IgD-negative memory B cell (primary cell): ENCODE data around the gene RGS17. TPM values are rescaled to one million over a fixed set of nuclear protein-coding genes. Genes with fewer than 3 reads are reported as not detected.
"Not testable (repeated sequence)": the region's sequence is repeated elsewhere in the genome, so short reads cannot be mapped to it uniquely, and the experiment has no call there.

Experiments used
- H3K27ac Mint-ChIP-seq, 3 donors: one replicate each; pipeline ENCODE4 v1.8.0; 2020 to 2022; ENCODE audit warnings: mild to moderate bottlenecking in 3 of 3, mixed read lengths in 3 of 3, moderate library complexity in 1 of 3
- H3K27me3 Mint-ChIP-seq: one replicate; pipeline ENCODE4 v1.8.0; 2021; ENCODE audit warnings: mixed read lengths
- H3K36me3 Mint-ChIP-seq: one replicate; pipeline ENCODE4 v1.8.0; 2020; ENCODE audit warnings: mild to moderate bottlenecking, mixed read lengths
- H3K4me1 Mint-ChIP-seq, 3 donors: one replicate each; pipeline ENCODE4 v1.8.0; 2020 to 2022; ENCODE audit warnings: mixed read lengths in 3 of 3, mild to moderate bottlenecking in 1 of 3
- H3K4me3 Mint-ChIP-seq, 4 donors: one replicate each; pipeline ENCODE4 v1.8.0; 2020 to 2022; ENCODE audit warnings: mild to moderate bottlenecking in 4 of 4, mixed read lengths in 4 of 4, moderate library complexity in 3 of 4
- H3K9me3 Mint-ChIP-seq, 3 donors: one replicate each; pipeline ENCODE4 v1.8.0; 2020 to 2021; ENCODE audit warnings: mixed read lengths in 3 of 3, mild to moderate bottlenecking in 1 of 3
- polyA plus RNA-seq: library from polyadenylated mRNA; unstranded; fragments of 300-500 nt; fragmentation: Illumina TruSeq; gene quantifications from one replicate; pipeline ENCODE4 v1.2.3, GENCODE V29; 2021

Gene RGS17
- polyA plus RNA-seq, 1 donor from 2014 or later = 0.05 TPM

GRCh38 chr6:152966168-152966894, 164.8 kb downstream of the RGS17 start:
- Mint-ChIP-seq H3K36me3 (peaks cover 14% of the 10 kb centered on the region), H3K9me3 (peaks cover 10 to 23% (median 14%) of the 10 kb centered on the region in 3 donors), H3K4me3 (peak overlapping the region in 1 of 4 donors; percentile 26)
- not testable (repeated sequence) for H3K4me1 Mint-ChIP-seq, H3K27me3 Mint-ChIP-seq, H3K27ac Mint-ChIP-seq

GRCh38 chr6:152959333-152959732, 171.7 kb downstream of the RGS17 start:
- peaks cover 11% of the 10 kb centered on the region for H3K27me3 Mint-ChIP-seq
- no peak overlapping the region for H3K4me3 Mint-ChIP-seq
- no peak overlapping the region for H3K27ac Mint-ChIP-seq
- H3K36me3 Mint-ChIP-seq = no peaks in the 10 kb centered on the region
- no peaks in the 10 kb centered on the region for H3K9me3 Mint-ChIP-seq
- H3K4me1 Mint-ChIP-seq = no peaks in the 10 kb centered on the region

- no peak overlapping the region for H3K27ac Mint-ChIP-seq
- H3K4me1 Mint-ChIP-seq = peaks cover 0 to 1% (median 0%) of the 10 kb centered on the region in 3 donors
- H3K4me3 Mint-ChIP-seq = no peak overlapping the region
- H3K36me3 Mint-ChIP-seq = no peaks in the 10 kb centered on the region
- H3K9me3 Mint-ChIP-seq = no peaks in the 10 kb centered on the region
- peaks cover 11% of the 10 kb centered on the region for H3K27me3 Mint-ChIP-seq
These were observed 173.3 kb downstream of the RGS17 start for GRCh38 chr6:152957796-152958195.

Other genes starting within 250 kb of the RGS17 start
- gene FBXO5, start 148.2 kb downstream of the RGS17 start, polyA plus RNA-seq = 12.3 TPM
- 12.5 TPM for gene MTRF1L, start 128.6 kb downstream of the RGS17 start, polyA plus RNA-seq